Raji (cell line): ENCODE results near the gene MOXD1.

Experiments
- POLR2A ChIP-seq: IDR thresholded peaks from 2 replicates; pipeline ENCODE4 v1.6.1; 2011; ENCODE audit warnings: low read depth, low read length, control low read depth; ENCODE audit not compliant: insufficient read depth

MOXD1 gene

GRCh38 chr6:132381381-132381780 lies 19.9 kb downstream of the MOXD1 start:
- TF ChIP-seq POLR2A = no peak

GRCh38 chr6:132380358-132381029 lies 20.8 kb downstream of the MOXD1 start:
- TF ChIP-seq POLR2A = no peak

- TF ChIP-seq POLR2A = no peak
These were observed 31.7 kb downstream of the MOXD1 start for GRCh38 chr6:132369526-132369925.

- no peak for TF ChIP-seq POLR2A
These were observed 32.3 kb downstream of the MOXD1 start for GRCh38 chr6:132368916-132369481.

- TF ChIP-seq POLR2A = no peak
These were observed 35.9 kb downstream of the MOXD1 start for GRCh38 chr6:132365281-132365907.

DNA sequence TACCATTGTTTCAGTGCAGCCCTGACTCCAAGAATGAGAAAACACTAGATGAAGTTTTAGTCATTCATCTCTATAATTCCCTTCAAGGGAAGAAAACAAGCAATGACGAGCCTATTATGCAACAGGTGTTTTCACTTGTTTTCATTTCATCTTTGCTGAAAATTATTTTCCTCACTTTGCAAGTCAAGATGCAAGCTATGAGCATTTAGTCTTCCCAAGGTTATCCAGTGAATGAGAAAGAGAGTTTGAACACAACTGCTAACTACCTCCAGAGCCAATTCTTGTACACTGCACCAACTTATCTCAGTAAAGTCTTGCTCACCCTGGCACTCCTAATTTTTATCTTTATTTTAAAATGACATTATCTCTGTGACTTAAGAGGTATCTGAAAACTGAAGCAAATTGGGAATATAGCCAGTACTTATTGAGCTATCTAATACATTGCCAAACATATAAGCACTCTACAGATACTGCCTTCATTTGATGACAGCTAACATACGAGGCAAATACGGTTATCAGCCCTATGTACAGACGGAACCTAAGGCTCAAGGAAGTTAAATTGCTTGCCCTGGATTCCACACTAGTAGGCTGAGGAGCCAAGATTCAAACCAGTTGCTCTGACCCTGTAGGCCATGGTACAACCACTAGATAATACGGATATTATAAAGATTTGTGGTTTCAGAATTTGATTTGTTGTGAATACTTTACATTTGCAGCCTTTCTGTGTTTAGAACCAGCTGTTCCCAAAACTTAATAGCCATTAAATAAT lies 36.8 kb downstream of the MOXD1 start:
- no peak for TF ChIP-seq POLR2A

DNA sequence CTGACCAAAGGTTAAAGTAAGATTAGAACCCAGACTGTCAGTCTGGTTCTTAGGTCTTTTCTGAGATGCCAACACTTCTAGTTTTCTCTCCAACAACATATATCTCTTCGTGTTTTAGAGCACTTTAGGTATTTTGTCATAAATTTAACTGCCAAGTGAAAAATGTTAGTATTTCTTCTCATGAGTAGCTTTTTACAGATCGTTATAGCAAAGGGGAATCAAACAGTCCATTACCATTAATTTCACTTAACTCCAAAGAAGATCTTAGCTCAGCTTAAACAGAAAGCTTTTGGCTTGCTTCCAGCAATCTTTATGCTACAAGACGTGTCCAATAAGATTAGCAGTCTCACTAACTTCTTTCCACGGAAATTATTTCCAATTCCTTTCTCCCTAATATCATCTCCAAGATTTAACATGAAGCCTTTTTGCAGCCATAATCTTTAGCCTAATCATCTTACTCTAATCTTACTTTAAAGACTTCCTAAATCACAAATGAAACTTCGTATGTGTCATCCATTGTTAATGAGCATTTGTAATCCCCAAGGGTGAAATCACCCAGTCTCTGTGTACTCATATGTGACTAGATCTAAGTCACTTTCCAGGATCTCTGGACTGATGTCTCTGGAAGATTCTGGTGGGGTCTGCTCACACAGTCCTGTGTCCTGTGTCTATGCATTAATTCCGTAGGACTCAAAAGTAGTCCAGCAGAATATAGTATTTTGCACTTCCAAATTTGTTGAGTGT lies 38.7 kb downstream of the MOXD1 start:
- no peak for TF ChIP-seq POLR2A

GRCh38 chr6:132361101-132361500 lies 40.2 kb downstream of the MOXD1 start:
- TF ChIP-seq POLR2A = no peak

DNA sequence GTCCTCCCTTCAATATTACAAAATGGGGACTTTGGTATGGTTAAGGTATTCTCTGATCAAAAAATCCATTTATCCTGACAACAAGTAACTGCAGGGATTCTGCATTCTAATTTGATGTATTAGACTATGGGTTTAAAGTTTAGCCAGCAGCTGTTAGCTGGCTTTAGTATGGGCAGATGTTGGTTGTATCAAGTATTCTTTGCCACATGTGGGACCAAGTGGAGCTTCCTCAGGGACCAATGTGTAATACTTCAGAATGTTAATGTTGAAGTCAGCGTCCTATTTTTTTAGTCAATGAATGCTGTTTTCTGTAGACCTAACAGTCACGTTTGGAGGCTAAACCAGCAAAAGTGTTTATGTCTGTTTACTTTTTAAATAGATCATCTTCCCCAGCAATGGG lies 41.4 kb downstream of the MOXD1 start:
- TF ChIP-seq POLR2A = no peak

- TF ChIP-seq POLR2A = no peak
These were observed 44.2 kb downstream of the MOXD1 start for GRCh38 chr6:132357120-132357519.

DNA sequence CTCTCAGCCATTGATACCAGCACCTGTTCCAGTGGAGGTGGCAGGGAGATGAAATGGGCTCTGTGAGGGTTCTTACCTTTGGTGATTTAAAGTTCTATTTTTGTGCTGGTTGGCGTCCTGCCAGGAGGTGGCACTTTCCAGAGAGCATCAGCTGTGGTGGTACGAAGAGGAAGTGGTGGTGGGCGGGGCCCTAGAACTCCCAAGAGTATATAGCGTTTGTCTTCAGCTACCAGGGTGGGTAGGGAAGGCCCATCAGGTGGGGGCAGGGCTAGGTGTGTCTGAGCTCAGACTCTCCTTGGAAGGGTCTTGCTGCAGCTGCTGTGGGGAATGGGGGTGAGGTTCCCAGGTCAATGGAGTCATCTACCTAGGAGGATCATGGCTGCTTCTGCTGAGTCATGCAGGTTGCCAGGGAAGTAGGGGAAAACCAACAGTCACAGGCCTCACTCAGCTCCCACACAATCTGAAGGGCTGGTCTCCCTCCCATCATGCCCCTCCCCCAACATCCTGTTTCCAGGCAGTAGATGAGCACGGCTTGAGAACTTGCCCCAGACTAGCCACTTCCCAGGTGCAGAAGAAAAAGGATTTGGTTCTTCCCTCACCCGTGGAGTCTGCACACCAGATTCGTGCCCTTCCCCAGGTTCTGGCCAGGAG lies 46.6 kb downstream of the MOXD1 start:
- TF ChIP-seq POLR2A = no peak

- TF ChIP-seq POLR2A = no peak
These were observed 53.0 kb downstream of the MOXD1 start for GRCh38 chr6:132348231-132348630.

GRCh38 chr6:132344811-132345210 lies 56.5 kb downstream of the MOXD1 start:
- no peak for TF ChIP-seq POLR2A

- TF ChIP-seq POLR2A = no peak
These were observed 59.6 kb downstream of the MOXD1 start for GRCh38 chr6:132341646-132342045.

DNA sequence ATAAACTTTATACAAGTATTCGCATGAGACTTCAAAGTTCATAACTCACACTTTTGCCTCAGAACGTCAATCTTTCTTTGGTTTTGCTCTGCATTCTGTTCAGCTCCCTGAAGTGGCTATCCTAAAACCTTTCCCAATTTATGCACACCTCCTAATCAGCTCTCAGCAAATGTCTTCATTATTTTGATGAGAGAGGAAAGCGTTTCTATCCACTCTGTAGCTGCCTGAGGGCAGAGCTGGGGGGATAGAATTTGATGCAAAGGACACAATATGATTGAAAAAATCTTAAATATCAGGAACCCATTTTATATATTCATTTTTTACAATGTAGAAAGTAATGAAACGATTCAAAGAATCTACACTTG lies 66.8 kb downstream of the MOXD1 start:
- TF ChIP-seq POLR2A = no peak
